Measurements from ENCODE around the gene MTRF1L. TPM values are rescaled to one million over a fixed set of nuclear protein-coding genes. Genes with fewer than 3 reads are reported as not detected.

MTRF1L gene
- polyA plus RNA-seq, 1 of the 3 experiments (the other 2 are of a cell fraction): 7.7 TPM

DNA sequence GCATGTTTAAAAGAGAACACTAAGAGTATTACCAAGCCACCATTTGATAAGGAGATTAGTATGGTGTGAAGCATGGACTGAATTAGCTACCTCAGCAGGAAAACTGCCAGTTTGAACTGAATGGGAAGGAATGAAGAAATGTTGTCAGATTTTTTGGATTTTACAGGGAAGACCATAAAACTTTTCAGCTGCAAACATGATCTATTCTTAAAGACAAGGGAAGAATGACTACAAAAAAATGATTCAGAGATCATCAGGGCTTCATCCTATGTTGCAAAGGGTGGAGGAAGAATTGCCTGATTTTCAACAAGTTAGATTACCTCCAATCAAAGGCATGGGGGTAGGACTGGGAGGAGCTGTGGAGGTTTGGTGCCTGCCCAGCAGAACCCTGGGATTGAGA is 49.3 kb upstream of the MTRF1L start:
- DNase-seq: no peak
- H3K9ac ChIP-seq: no peak overlapping the region
- no peaks in the 10 kb centered on the region for H3K9me3 ChIP-seq
- no peaks in the 10 kb centered on the region for H4K20me1 ChIP-seq (ENCODE audit: insufficient read depth)
- no peaks in the 10 kb centered on the region for H3K79me2 ChIP-seq (ENCODE audit: insufficient read depth)
- POLR2A ChIA-PET: no interaction called here
- H3K4me2 ChIP-seq: no peak overlapping the region
- H3F3A ChIP-seq (replicated peaks; ENCODE audit: insufficient read depth): no peaks in the 10 kb centered on the region
- H3K36me3 ChIP-seq (replicated peaks in 1 of 2; ENCODE audit: control insufficient read depth in 1 of 2, insufficient read depth in 2 of 2, low read length in 1 of 2): no peaks in the 10 kb centered on the region
- peaks cover 0 to 3% of the 10 kb centered on the region in 2 experiments; a peak in 1 of 4 replicates for H3K4me1 ChIP-seq (ENCODE audit: control insufficient read depth in 1 of 2, insufficient read depth in 2 of 2, low read depth in 1 of 2, low read length in 1 of 2)
- no peak overlapping the region for H3K4me3 ChIP-seq (ENCODE audit: low read depth in 2 of 2, low read length in 1 of 2)
- no peak overlapping the region for H2AFZ ChIP-seq (ENCODE audit: low read depth)
- TF ChIP-seq, protein P1, sequence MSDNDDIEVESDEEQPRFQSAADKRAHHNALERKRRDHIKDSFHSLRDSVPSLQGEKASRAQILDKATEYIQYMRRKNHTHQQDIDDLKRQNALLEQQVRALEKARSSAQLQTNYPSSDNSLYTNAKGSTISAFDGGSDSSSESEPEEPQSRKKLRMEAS (IDR thresholded peaks at IDR 0.05; ENCODE audit: low read depth): no peak
- TF ChIP-seq RFX5 (IDR thresholded peaks at IDR 0.05; ENCODE audit: low read length): no peak
- TF ChIP-seq, protein P2, sequence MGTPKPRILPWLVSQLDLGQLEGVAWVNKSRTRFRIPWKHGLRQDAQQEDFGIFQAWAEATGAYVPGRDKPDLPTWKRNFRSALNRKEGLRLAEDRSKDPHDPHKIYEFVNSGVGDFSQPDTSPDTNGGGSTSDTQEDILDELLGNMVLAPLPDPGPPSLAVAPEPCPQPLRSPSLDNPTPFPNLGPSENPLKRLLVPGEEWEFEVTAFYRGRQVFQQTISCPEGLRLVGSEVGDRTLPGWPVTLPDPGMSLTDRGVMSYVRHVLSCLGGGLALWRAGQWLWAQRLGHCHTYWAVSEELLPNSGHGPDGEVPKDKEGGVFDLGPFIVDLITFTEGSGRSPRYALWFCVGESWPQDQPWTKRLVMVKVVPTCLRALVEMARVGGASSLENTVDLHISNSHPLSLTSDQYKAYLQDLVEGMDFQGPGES (IDR thresholded peaks at IDR 0.05; ENCODE audit: low read depth, low read length): no peak
- TF ChIP-seq, protein P3, sequence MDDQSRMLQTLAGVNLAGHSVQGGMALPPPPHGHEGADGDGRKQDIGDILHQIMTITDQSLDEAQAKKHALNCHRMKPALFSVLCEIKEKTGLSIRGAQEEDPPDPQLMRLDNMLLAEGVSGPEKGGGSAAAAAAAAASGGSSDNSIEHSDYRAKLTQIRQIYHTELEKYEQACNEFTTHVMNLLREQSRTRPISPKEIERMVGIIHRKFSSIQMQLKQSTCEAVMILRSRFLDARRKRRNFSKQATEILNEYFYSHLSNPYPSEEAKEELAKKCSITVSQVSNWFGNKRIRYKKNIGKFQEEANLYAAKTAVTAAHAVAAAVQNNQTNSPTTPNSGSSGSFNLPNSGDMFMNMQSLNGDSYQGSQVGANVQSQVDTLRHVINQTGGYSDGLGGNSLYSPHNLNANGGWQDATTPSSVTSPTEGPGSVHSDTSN (IDR thresholded peaks at IDR 0.05): no peak
- TF ChIP-seq GABPA (IDR thresholded peaks at IDR 0.05; ENCODE audit: low read depth): no peak
- no peak for TF ChIP-seq RXRA (IDR thresholded peaks at IDR 0.05; ENCODE audit: borderline replicate concordance, low read depth)
- no peak for TF ChIP-seq POLR2AphosphoS5 (IDR thresholded peaks at IDR 0.05; ENCODE audit: low read depth, low read length)
- no peak for TF ChIP-seq EP300 (IDR thresholded peaks at IDR 0.05; ENCODE audit: borderline replicate concordance in 1 of 2, low read depth in 1 of 2, low read length in 1 of 2)
- TF ChIP-seq SIN3A (IDR thresholded peaks at IDR 0.05; ENCODE audit: borderline replicate concordance, low read depth, low read length): no peak
- no peak for TF ChIP-seq CHD2 (IDR thresholded peaks at IDR 0.05; ENCODE audit: low read length, partially characterized antibody)
- no peak for TF ChIP-seq TEAD4 (IDR thresholded peaks at IDR 0.05; ENCODE audit: borderline replicate concordance, insufficient read depth)
- no peak for TF ChIP-seq GATA2 (CRISPR knock-in tag; IDR thresholded peaks at IDR 0.05)
- no peak for TF ChIP-seq MEF2A (IDR thresholded peaks at IDR 0.05; ENCODE audit: borderline replicate concordance, low read depth)
- TF ChIP-seq RAD21 (IDR thresholded peaks at IDR 0.05; ENCODE audit: low read length): no peak
- no peak for TF ChIP-seq SMC3 (IDR thresholded peaks at IDR 0.05; ENCODE audit: low read depth, low read length)
- TF ChIP-seq FOXM1 (IDR thresholded peaks at IDR 0.05; ENCODE audit: low read depth): no peak
- TF ChIP-seq FOXJ3 (CRISPR knock-in tag; IDR thresholded peaks at IDR 0.05): no peak
- no peak for TF ChIP-seq JUND (IDR thresholded peaks at IDR 0.05)
- TF ChIP-seq, protein P4, sequence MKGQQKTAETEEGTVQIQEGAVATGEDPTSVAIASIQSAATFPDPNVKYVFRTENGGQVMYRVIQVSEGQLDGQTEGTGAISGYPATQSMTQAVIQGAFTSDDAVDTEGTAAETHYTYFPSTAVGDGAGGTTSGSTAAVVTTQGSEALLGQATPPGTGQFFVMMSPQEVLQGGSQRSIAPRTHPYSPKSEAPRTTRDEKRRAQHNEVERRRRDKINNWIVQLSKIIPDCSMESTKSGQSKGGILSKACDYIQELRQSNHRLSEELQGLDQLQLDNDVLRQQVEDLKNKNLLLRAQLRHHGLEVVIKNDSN (IDR thresholded peaks at IDR 0.05; ENCODE audit: borderline replicate concordance, low read depth): no peak
- TF ChIP-seq, protein P5, sequence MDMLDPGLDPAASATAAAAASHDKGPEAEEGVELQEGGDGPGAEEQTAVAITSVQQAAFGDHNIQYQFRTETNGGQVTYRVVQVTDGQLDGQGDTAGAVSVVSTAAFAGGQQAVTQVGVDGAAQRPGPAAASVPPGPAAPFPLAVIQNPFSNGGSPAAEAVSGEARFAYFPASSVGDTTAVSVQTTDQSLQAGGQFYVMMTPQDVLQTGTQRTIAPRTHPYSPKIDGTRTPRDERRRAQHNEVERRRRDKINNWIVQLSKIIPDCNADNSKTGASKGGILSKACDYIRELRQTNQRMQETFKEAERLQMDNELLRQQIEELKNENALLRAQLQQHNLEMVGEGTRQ (IDR thresholded peaks at IDR 0.05; ENCODE audit: borderline replicate concordance, low read depth, low read length): no peak
- H3K9me2 ChIP-seq: no peaks in the 10 kb centered on the region
- H3K27me3 ChIP-seq (ENCODE audit: insufficient read depth): no peaks in the 10 kb centered on the region
- CTCF ChIA-PET: interaction anchor here (1.0 to 1.2 kb wide), 2 partner anchors 20 to 27 kb away, joined by 3 read pairs; no protein-coding TSS in a partner anchor
- H3K27ac ChIP-seq (ENCODE audit: low read depth in 2 of 2, low read length in 1 of 2): no peak overlapping the region

Measured in SK-N-SH (cell line).